H1 (cell line): ENCODE results near the gene METTL9. TPM values are rescaled to one million over a fixed set of nuclear protein-coding genes. Genes with fewer than 3 reads are reported as not detected.

Source experiments
- TBP ChIP-seq: IDR thresholded peaks from 2 replicates; pipeline ENCODE4 v1.6.1; 2011; ENCODE audit warnings: low read depth, low read length, improper control_type of control experiment
- ZNF274 ChIP-seq: IDR thresholded peaks from 2 replicates; pipeline ENCODE4 v1.7.0; 2012; ENCODE audit warnings: low read length, borderline replicate concordance; ENCODE audit errors: extremely low read depth
- polyA plus RNA-seq, 7 experiments: library from polyadenylated mRNA; depleted of rRNA in 3 of 7; stranded (reverse) in 5 of 7; unstranded in 2 of 7; fragments of >200 nt in 5 of 7; fragments of 200-250 nt in 2 of 7; gene quantifications; 1 replicate in 5 of 7; 2 replicates in 1 of 7; 4 replicates in 1 of 7; pipeline versions ENCODE4 v1.2.1 to v1.2.3, GENCODE V29; 2011 to 2013; ENCODE audit warnings: missing spikeins in 2 of 7, mixed read lengths in 2 of 7
- total RNA-seq: library from RNA; stranded (reverse); fragmentation: NEBNext Ultra II Directional; extraction: Animal tissue kit (Norgen Biotek cat#: 25700); gene quantifications from 2 replicates; pipeline ENCODE4 v1.2.1, GENCODE V29; 2021
- TF ChIP-seq, protein P1 (sequence below): IDR thresholded peaks from 2 replicates; pipeline ENCODE4 v1.6.1; 2011; ENCODE audit warnings: low read length, improper control_type of control experiment
- TF ChIP-seq, protein P2 (sequence below): IDR thresholded peaks from 2 replicates; pipeline ENCODE4 v1.6.1; 2012; ENCODE audit warnings: low read length, inconsistent platforms

Gene METTL9
- total and polyA plus RNA-seq, 2 of the 8 experiments (the other 6 are each of a cell fraction or from before 2014, with no cell fraction given): 45.4 to 112 TPM

DNA sequence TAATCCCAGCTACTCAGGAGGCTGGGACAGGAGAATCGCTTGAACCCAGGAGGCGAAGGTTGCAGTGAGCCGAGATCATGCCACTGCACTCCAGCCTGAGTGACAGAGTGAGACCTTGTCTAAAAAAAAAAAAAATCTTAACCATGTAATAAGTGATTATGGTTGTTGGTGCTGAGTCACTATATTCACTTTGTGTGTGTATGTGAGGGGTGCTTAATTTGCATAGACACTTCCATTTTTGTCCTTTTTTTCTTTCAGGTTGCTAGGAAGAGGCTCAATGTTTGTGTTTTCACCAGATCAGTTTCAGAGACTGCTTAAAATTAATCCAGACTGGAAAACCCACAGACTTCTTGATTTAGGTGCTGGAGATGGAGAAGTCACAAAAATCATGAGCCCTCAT is 18.2 kb downstream of the METTL9 start (continued):
- TF ChIP-seq, protein P1, sequence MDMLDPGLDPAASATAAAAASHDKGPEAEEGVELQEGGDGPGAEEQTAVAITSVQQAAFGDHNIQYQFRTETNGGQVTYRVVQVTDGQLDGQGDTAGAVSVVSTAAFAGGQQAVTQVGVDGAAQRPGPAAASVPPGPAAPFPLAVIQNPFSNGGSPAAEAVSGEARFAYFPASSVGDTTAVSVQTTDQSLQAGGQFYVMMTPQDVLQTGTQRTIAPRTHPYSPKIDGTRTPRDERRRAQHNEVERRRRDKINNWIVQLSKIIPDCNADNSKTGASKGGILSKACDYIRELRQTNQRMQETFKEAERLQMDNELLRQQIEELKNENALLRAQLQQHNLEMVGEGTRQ: no peak
- TF ChIP-seq, protein P2, sequence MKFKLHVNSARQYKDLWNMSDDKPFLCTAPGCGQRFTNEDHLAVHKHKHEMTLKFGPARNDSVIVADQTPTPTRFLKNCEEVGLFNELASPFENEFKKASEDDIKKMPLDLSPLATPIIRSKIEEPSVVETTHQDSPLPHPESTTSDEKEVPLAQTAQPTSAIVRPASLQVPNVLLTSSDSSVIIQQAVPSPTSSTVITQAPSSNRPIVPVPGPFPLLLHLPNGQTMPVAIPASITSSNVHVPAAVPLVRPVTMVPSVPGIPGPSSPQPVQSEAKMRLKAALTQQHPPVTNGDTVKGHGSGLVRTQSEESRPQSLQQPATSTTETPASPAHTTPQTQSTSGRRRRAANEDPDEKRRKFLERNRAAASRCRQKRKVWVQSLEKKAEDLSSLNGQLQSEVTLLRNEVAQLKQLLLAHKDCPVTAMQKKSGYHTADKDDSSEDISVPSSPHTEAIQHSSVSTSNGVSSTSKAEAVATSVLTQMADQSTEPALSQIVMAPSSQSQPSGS: no peak
- TF ChIP-seq TBP (no peak), ZNF274 (no peak)
